Measurements from ENCODE around the gene TSTD1.

The TSTD1 gene

DNA sequence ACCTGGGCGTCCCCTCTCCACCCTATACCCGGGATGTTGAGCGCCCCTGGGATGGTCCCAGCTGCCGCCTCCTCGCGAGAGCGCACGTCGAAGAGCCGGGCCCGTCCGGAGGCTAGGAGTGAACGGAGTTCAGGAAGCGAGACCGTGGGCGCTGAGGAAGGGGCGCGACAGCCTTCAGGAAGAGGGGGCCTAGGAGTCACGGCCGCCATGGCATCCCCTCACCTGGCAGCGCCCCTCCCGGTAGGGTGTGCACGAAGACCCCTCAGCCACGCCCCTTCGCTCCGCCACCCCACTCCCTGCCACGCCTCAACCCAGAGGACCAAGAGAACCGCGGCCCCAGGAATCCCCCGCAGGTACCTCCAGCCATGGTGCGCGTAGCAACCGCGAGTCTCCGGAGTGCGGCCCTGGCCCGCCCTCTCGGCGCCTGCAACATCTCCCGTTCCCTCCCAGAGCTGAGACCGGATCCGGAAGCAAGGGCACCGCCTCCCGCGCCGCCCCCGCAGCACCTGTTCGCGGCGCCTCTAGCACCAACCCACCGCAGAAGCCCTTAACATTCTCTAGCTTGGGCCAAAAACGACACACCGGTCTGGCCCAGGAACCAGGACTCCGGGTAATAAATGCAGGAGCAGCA, at the start of gene TSTD1:
TSTD1 (minus strand) TSS at position 442 of the 631 bp plus-strand sequence; CDS start at position 367, 75 bp downstream.
- peak; percentile 39 for DNase-seq

DNA sequence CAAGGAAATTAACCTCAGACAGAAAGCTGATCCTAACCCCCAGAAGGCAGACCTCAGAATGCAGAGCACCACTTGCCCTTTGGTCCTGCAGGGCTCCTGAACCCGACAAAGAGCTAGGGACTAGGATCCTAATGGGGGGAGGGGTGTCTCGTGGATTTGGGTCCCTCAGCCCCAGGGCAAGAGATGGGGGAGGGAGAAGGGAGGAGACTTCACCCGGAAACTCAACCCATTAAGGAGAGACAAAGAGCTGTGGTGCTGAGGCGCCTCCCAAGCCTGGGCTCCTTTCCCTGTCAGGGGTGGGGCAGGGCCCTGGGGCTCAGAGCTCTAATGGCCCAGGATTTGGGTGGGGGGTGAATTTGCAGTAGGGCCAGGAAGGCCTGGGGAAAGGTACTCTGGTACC, 47.7 kb upstream of the TSTD1 start:
- no peak for DNase-seq

DNA sequence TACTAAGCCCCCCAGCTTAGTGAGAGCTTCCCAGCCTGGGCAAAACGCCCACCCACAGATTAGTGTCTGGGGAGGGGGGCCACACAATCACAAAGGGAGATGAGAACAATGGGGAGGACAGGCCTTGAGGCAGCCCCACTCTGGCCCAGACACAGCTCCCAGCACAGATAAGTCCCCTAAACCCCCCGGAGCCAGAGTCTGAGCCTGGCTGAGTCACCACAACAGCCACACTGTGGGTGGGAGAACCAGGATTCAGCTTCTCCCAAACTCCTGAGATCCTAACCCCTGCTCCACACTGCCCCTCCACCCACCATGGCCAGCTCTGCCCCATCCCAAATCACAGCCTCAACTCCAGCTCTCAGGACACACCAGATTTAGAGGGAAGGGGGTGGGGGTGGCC, 46.4 kb upstream of the TSTD1 start:
- DNase-seq, result no peak

DNA sequence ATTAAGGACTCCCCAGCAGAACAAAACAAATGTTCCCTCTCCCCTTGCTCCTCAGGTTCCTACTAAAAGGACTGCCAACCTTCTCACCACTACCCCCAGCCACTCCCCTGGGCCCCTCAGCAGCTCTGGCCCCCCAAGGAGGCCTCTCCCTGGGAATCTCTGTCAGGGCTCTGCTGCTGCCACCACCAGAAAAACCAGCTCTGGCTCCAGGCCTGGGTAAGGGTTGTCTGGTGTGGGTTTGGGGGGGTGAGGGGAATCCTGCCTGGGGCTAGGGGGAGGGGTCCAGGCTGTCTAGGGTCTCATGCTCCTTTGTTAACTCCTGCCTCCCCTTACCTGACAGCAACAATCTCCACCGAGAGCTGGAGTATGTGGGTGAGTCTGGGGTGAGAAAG, 45.8 kb upstream of the TSTD1 start:
- no peak for DNase-seq

GRCh38 chr1:161083748-161084596, 45.2 kb upstream of the TSTD1 start:
- no peak for DNase-seq

GRCh38 chr1:161082996-161083747, 44.4 kb upstream of the TSTD1 start:
- peak; percentile 81 for DNase-seq

- DNase-seq, result no peak
Measured at GRCh38 chr1:161082483-161082882, 43.7 kb upstream of the TSTD1 start.

- DNase-seq, result no peak
Measured at GRCh38 chr1:161081519-161081918, 42.8 kb upstream of the TSTD1 start.

DNA sequence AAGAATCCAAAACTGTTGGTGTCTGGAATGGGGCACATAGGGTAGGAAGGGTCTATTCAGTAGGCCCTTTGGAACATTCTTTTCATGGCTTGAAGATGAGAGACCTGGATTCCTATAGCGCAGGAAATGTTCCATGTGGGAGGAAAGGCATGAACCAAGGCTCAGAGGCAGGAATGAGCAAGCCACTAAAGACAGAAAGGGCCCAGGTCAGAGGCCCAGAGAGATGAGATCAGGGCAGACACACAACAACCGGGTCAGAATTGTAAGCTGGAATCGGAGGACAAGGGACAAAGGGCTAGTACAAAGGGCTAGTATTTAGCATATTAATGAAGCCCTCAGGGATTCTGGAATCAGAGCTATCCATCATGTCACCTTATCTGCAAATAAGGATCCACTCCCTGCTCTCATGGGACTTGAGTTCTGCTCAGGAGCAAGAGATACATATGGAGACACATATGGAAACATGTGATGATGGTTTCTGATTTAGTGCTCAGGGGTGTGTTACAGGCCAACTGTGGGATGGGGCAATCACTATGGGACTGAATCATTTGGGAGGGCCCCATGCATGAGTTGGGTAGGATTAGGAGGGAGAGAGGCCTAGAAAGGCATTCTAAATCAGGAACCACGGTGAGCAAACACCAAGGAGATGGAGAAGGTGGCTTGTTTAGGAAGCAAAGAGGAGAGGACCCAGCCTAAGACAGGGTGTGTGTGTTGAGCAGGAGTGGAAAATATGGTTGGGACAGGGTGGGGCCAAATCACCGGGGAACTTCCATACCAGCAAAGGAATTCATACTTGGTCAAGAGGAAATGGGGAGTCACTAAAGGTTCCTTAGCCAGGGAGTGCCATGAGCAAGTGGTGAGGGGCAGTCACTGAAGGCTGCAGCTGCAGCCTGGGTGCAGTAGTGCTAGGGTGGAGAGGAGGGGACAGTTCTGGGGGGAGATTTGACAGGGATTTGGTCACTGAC, 42.0 kb upstream of the TSTD1 start:
- no peak for DNase-seq

DNA sequence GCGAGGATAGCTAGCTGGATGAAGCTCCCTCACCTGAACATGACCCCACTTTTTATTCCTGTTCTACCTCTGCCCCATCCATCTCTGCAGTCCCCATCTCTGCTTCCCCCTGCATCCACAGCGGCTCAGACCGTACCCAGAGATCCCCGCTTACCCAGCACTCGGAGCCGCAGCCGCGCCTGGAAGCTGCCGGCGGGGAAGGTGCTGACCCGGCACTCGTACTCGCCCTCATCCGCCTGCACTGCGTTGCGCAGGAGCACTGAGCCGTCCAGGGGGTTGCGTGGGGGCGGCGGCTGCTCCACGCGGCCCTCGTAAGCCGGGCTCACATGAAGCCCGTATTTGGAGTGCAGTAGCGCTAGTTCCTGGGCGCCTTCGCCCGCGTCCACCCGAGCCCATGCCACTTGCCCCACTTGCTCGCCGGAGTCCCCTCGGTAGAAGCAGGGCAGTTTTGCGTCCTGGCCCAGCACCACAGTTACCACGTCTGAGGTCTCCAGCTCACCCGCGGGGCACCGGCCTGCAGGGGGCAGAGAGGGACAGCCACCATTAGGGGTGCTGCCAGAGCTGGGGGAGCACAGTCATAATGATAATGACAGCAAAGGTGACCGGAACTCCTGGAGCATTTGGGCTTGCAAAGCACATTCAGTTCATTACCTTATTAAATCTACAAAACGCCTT, 40.8 kb upstream of the TSTD1 start:
- DNase-seq, result no peak

GRCh38 chr1:161077426-161077825, 38.7 kb upstream of the TSTD1 start:
- DNase-seq, result no peak

GRCh38 chr1:161076410-161076809, 37.6 kb upstream of the TSTD1 start:
- DNase-seq, result no peak

DNA sequence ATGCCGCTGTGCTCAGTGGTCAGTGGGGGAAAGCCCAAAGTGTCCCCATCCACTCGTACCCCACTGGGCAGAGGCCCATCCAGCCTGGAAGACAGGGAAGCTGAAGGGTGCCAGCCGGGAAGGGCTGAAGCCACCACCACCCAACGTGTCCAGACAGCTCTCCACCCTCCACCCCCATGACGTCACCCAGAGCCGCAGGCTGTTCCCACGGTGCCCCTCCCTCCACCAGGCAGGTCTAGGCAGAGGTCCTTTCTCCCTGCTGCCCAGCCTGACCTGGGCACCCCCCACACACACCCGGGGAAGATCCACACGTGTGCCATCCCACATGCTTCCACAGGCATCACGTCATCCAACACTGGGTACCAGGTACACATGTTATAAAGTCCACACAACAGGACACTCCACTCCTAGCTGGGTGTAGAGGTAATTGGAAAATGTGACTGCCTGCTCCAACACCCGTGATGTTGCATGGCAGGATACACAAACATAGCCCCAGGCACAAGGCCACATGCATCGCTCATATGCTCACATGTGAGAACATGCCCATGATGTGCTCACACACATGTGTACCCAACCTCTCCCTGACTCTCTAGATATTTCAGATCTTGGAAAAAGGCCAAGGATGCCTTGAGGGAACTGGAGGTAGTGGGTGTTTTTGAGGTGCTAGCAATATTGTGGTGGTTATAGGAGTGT, 36.1 kb upstream of the TSTD1 start:
- no peak for DNase-seq

DNA sequence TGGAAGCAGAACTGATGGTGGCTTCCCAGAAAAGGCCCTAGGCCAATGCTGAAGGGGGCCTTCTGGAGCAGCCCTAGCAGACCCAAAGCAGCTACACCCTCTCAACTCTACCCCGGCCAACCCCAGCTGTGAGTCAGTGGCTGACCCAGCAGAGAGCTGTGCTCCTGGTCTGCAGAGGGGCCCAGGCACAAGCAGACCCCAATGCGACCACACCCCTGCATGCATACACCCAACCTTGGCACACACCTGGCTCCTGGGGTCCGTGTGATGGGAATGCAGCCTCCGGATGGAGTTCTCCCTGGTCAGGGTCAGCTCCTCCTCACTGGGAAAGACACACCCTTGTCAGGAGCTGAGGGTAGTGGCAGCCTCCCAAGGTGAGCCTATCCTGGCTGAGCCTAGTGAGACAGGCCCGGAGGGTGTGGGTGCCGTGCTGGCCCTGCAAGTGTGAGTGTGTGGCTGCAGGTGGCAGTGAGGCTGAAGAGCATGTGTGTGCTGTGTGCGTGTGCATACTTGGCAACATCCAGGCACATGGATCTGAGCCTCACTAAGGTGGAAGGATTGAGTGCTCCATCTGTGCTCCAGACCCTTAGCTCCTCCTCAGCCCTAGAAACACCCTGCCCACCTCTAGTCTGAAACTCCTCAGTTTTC, 34.8 kb upstream of the TSTD1 start:
- no peak for DNase-seq

DNA sequence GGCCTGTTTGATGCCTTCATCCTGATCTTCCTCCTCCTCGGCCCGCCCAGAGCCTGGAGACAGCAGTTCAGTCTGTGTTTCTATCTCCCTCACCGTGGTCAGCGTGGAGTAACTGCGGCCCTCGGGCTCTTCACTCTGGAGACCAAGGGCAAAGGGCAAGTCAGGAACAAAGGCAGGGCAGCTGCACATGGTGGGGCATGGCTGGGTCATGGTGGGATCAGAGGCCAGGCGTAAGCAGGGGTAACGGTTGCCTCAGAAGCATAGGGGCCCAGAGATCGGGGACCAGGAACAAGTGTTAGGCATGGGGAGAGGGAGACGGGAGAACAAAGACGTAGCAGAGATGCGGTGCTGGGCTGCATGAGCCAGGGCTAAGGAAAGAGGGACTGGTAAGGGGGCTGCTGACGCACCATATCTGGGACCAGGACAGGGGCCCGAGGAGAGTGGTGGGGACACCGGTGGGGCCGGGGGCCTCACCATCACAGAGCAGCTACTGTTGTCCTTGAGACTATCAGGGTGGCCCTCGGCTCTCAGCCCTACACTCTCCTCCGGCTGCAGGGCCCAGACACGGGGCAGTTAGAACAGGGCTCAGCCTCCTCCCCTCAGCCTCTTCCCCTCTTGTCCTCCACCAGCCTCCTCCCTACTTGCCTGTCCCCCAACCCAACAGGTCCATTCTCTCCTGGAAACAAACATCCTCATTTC, 34.1 kb upstream of the TSTD1 start:
- DNase-seq, result no peak

- DNase-seq, result no peak
Measured at GRCh38 chr1:161071886-161072371, 33.2 kb upstream of the TSTD1 start.

- no peak for DNase-seq
Measured at GRCh38 chr1:161070761-161071160, 32.0 kb upstream of the TSTD1 start.

- no peak for DNase-seq
Measured at GRCh38 chr1:161069731-161070270, 31.0 kb upstream of the TSTD1 start, which contains the start of gene ARHGAP30. ARHGAP30 (minus strand) TSS chr1:161069891; CDS start chr1:161069624, 267 bp downstream.

- no peak for DNase-seq
Measured at GRCh38 chr1:161069241-161069640, 30.5 kb upstream of the TSTD1 start.
